MM.1S (cell line): ENCODE data around the gene COL8A2.

Experiments used
- DNase-seq: peaks from one replicate; pipeline ENCODE4 v3.0.0-alpha.2; 2015
- H2AFZ ChIP-seq: fragments of 300-600 bp; sonication (generic); 2 replicates; pipeline ENCODE4 v1.6.0; 2016; ENCODE audit warnings: antibody characterized with exemption, low read length
- H3F3A ChIP-seq: fragments of 300-600 bp; sonication (generic); 2 replicates; pipeline ENCODE4 v1.6.1; 2016; ENCODE audit warnings: mild to moderate bottlenecking, antibody characterized with exemption, low read length, moderate library complexity, mixed read lengths; ENCODE audit not compliant: insufficient read depth
- H3K27ac ChIP-seq: fragments of 300-600 bp; sonication (generic); 2 replicates; pipeline ENCODE4 v1.5.1; 2016; ENCODE audit warnings: mild to moderate bottlenecking, low read length
- H3K27me3 ChIP-seq: fragments of 300-600 bp; sonication (generic); replicated peaks from 2 replicates; pipeline ENCODE4 v1.6.0; 2016; ENCODE audit warnings: low read length; ENCODE audit not compliant: insufficient read depth
- H3K36me3 ChIP-seq: fragments of 300-600 bp; sonication (generic); replicated peaks from 2 replicates; pipeline ENCODE4 v1.6.1; 2016; ENCODE audit warnings: mild to moderate bottlenecking, low read length, mixed read lengths; ENCODE audit not compliant: insufficient read depth
- H3K4me1 ChIP-seq: fragments of 300-600 bp; sonication (generic); 2 replicates; pipeline ENCODE4 v1.6.1; 2016; ENCODE audit warnings: low read length, mixed read lengths
- H3K4me2 ChIP-seq: fragments of 300-600 bp; sonication (generic); 2 replicates; pipeline ENCODE4 v1.6.0; 2016; ENCODE audit warnings: low read depth, low read length
- H3K4me3 ChIP-seq: fragments of 300-600 bp; sonication (generic); 2 replicates; pipeline ENCODE4 v1.5.1; 2016; ENCODE audit warnings: low read length, mixed read lengths
- H3K79me2 ChIP-seq: fragments of 300-600 bp; sonication (generic); 2 replicates; pipeline ENCODE4 v1.6.1; 2016; ENCODE audit warnings: mixed run types, low read length, mixed read lengths
- H3K9ac ChIP-seq: fragments of 300-600 bp; sonication (generic); 2 replicates; pipeline ENCODE4 v1.6.1; 2016; ENCODE audit warnings: low read length, mixed read lengths
- H3K9me2 ChIP-seq: fragments of 300-600 bp; sonication (generic); replicated peaks from 2 replicates; pipeline ENCODE4 v1.6.1; 2016; ENCODE audit warnings: mild to moderate bottlenecking, low read length, mixed read lengths; ENCODE audit not compliant: insufficient read depth
- H3K9me3 ChIP-seq: fragments of 300-600 bp; sonication (generic); replicated peaks from 2 replicates; pipeline ENCODE4 v1.6.1; 2016; ENCODE audit warnings: mild to moderate bottlenecking, low read length, mixed read lengths; ENCODE audit not compliant: insufficient read depth
- H4K20me1 ChIP-seq: fragments of 300-600 bp; sonication (generic); 2 replicates; pipeline ENCODE4 v1.6.1; 2016; ENCODE audit warnings: mild to moderate bottlenecking, low read length, moderate library complexity, mixed read lengths; ENCODE audit not compliant: insufficient read depth
- EZH2 ChIP-seq: fragments of 300-600 bp; sonication (generic); optimal IDR thresholded peaks from 2 replicates; pipeline ENCODE3; 2017; ENCODE audit warnings: low read depth, mild to moderate bottlenecking, antibody characterized with exemption, low read length, mixed read lengths
- EZH2phosphoT487 ChIP-seq: fragments of 300-600 bp; sonication (generic); IDR thresholded peaks from 2 replicates; pipeline ENCODE4 v1.6.1; 2018; ENCODE audit warnings: antibody characterized with exemption, low read length
- TF ChIP-seq, protein P1 (sequence below): fragments of 300-600 bp; sonication (generic); IDR thresholded peaks from 2 replicates; pipeline ENCODE4 v1.5.1; 2016; ENCODE audit warnings: antibody characterized with exemption, low read length, mixed read lengths

Gene COL8A2

DNA sequence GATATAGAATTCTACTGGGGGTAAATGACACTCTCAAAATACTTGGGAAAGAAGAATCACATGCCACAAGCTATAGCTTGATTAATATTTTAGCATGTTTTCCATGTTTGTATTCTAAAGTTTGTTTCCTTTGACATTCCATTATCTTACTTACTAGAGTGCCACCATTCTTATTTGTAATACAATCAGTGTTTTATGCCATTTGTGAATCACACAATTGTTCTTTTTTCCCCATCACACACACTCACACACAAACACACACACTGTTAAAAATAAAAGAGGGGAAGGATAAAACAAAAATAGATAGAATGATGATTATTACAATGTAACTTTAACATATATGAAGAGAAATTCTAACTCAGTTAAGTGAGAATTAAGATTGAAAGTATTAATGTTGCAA, 57.2 kb downstream of the COL8A2 start:
- H3K27me3 ChIP-seq = no peaks in the 10 kb centered on the region
- no peaks in the 10 kb centered on the region for H3K9me2 ChIP-seq
- H3K4me1 ChIP-seq = no peaks in the 10 kb centered on the region
- H3K4me3 ChIP-seq = no peak overlapping the region
- no peaks in the 10 kb centered on the region for H3F3A ChIP-seq
- no peaks in the 10 kb centered on the region for H3K36me3 ChIP-seq
- no peak overlapping the region for H3K27ac ChIP-seq
- no peak overlapping the region for H2AFZ ChIP-seq
- DNase-seq = no peak
- no peak overlapping the region for H3K9ac ChIP-seq
- no peaks in the 10 kb centered on the region for H3K79me2 ChIP-seq
- H4K20me1 ChIP-seq = no peaks in the 10 kb centered on the region
- TF ChIP-seq, protein P1, sequence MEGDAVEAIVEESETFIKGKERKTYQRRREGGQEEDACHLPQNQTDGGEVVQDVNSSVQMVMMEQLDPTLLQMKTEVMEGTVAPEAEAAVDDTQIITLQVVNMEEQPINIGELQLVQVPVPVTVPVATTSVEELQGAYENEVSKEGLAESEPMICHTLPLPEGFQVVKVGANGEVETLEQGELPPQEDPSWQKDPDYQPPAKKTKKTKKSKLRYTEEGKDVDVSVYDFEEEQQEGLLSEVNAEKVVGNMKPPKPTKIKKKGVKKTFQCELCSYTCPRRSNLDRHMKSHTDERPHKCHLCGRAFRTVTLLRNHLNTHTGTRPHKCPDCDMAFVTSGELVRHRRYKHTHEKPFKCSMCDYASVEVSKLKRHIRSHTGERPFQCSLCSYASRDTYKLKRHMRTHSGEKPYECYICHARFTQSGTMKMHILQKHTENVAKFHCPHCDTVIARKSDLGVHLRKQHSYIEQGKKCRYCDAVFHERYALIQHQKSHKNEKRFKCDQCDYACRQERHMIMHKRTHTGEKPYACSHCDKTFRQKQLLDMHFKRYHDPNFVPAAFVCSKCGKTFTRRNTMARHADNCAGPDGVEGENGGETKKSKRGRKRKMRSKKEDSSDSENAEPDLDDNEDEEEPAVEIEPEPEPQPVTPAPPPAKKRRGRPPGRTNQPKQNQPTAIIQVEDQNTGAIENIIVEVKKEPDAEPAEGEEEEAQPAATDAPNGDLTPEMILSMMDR = no peak
- TF ChIP-seq EZH2phosphoT487 (no peak), EZH2 (no peak)
- H3K9me3 ChIP-seq = no peaks in the 10 kb centered on the region
- no peak overlapping the region for H3K4me2 ChIP-seq

DNA sequence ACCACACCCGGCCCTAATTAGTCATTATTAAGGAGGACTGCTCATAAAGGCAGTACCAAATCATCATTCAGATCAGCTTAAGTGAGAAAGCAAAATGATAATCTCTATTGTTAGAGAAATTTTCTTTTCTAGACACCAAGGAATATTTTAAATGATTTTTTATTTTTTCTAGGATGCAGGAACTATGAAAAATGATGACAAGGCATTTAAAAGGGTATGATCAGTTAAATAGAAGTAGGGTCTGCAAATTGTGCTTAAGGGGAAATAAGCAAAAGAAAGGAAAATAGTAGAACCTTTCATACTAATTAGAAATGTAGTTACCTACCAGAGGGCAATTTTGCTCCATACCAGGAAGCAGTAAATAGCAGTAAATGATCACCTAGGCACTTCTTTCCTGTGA, 62.7 kb downstream of the COL8A2 start:
- no peaks in the 10 kb centered on the region for H3K27me3 ChIP-seq
- H3K9me2 ChIP-seq = no peaks in the 10 kb centered on the region
- H3K27ac ChIP-seq = no peak overlapping the region
- no peaks in the 10 kb centered on the region for H3K36me3 ChIP-seq
- DNase-seq = no peak
- H3K9me3 ChIP-seq = no peaks in the 10 kb centered on the region
- H2AFZ ChIP-seq = no peak overlapping the region
- no peaks in the 10 kb centered on the region for H3K79me2 ChIP-seq
- no peaks in the 10 kb centered on the region for H3K4me1 ChIP-seq
- no peaks in the 10 kb centered on the region for H4K20me1 ChIP-seq
- H3F3A ChIP-seq = no peaks in the 10 kb centered on the region
- H3K4me2 ChIP-seq = no peak overlapping the region
- H3K4me3 ChIP-seq = no peak overlapping the region
- no peak for TF ChIP-seq EZH2phosphoT487
- TF ChIP-seq, protein P1 = no peak
- TF ChIP-seq EZH2 = no peak
- H3K9ac ChIP-seq = no peak overlapping the region

DNA sequence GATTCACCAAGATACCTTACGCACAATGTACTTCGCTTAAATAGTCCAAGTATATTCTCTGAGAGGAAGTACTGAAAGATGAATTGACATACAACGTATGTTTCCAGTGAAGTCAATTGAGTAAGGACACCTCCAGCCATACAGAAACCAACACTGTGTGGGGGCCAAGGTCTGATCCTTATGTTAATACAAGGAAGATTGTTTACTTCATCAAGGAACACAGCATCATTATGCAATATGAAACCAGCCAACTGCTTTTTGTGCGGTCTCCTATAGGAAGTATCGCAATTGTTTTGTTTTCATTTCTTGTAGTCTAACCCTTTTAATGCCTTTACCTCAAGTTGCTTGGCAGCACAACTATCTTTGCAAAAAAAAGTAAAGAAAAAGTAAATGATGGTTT, 69.3 kb downstream of the COL8A2 start:
- Histone ChIP-seq H3K4me3 (no peak overlapping the region), H3K4me2 (no peak overlapping the region), H3K27ac (no peak overlapping the region), H3K9me2 (no peaks in the 10 kb centered on the region), H2AFZ (no peak overlapping the region), H3F3A (no peaks in the 10 kb centered on the region), H3K4me1 (no peaks in the 10 kb centered on the region), H4K20me1 (0 out of 2 replicates have a peak, but pooled peaks cover 3% of the 10 kb centered on the region), H3K27me3 (no peaks in the 10 kb centered on the region), H3K36me3 (no peaks in the 10 kb centered on the region), H3K9ac (no peak overlapping the region), H3K9me3 (no peaks in the 10 kb centered on the region), H3K79me2 (no peaks in the 10 kb centered on the region)
- TF ChIP-seq EZH2phosphoT487 (no peak), EZH2 (no peak)
- TF ChIP-seq, protein P1 = no peak
- DNase-seq = no peak
